Esophagus muscularis mucosa (tissue), 4 donors: ENCODE data around the gene CNTNAP2. TPM values are rescaled to one million over a fixed set of nuclear protein-coding genes. Genes with fewer than 3 reads are reported as not detected.

ENCODE experiments used
- DNase-seq: peaks from one replicate; pipeline ENCODE4 v3.0.0-alpha.2; 2017; ENCODE audit errors: extremely low spot score
- H3K27ac ChIP-seq, 4 donors: fragments of 200-600 bp; sonication (generic); replicated peaks in 1 of 4; 1 replicate in 3 of 4; 2 replicates in 1 of 4; pipeline ENCODE4 v1.5.1; 2016 to 2019; ENCODE audit warnings: mild to moderate bottlenecking in 1 of 4
- H3K27me3 ChIP-seq, 4 donors: fragments of 200-600 bp; sonication (generic); one replicate each; pipeline versions ENCODE4 v1.5.1 to v1.6.0; 2016 to 2019
- H3K36me3 ChIP-seq, 4 donors: fragments of 200-600 bp; sonication (generic); one replicate each; pipeline ENCODE4 v1.5.1; 2016 to 2019
- H3K4me1 ChIP-seq, 4 donors: fragments of 200-600 bp; sonication (generic); one replicate each; pipeline ENCODE4 v1.5.1; 2016 to 2019
- H3K4me3 ChIP-seq, 4 donors: fragments of 200-600 bp; sonication (generic); 1 replicate in 2 of 4; 2 replicates in 2 of 4; pipeline ENCODE4 v1.5.1; 2016 to 2019; ENCODE audit warnings: mild to moderate bottlenecking in 4 of 4, moderate library complexity in 1 of 4
- H3K9me3 ChIP-seq, 4 donors: fragments of 200-600 bp; sonication (generic); 1 replicate in 3 of 4; 2 replicates in 1 of 4; pipeline ENCODE4 v1.5.1; 2016 to 2019
- EP300 ChIP-seq: sonication (generic); formaldehyde crosslinking; IDR thresholded peaks from one replicate; pipeline ENCODE4 v1.6.1; 2017; ENCODE audit warnings: antibody characterized with exemption
- POLR2A ChIP-seq: fragments of 450-650 bp; IDR thresholded peaks from one replicate; pipeline ENCODE4 v1.6.1; 2017; ENCODE audit warnings: antibody characterized with exemption, moderate library complexity, mild to moderate bottlenecking, low read depth
- POLR2AphosphoS5 ChIP-seq, 2 donors: sonication (generic); formaldehyde crosslinking; IDR thresholded peaks; one replicate each; pipeline ENCODE4 v1.6.1; 2017; ENCODE audit warnings: antibody characterized with exemption in 2 of 2
- WGBS: methylation state at CpG from one replicate; pipeline ENCODE4 v1.1.5; 2018; 5-methylcytosine and 5-hydroxymethylcytosine counted together
- intact Hi-C: fragments of 100-400 bp; cut with DNase I; formaldehyde crosslinking; loops from one replicate; pipeline ENCODE4 v1.15.1; 2023
- total RNA-seq, 4 donors: library from RNA; depleted of rRNA; stranded (reverse); fragments of >200 nt; gene quantifications; one replicate each; pipeline versions ENCODE4 v1.1.0 to v1.2.1, GENCODE V29; 2016
- TF ChIP-seq, protein P1 (sequence below), 3 experiments: fragments of 200-600 bp in 2 of 3; fragments of 450-650 bp in 1 of 3; sonication (generic) in 2 of 3; IDR thresholded peaks; one replicate each; pipeline ENCODE4 v1.5.1; 2017 to 2019; ENCODE audit warnings: antibody characterized with exemption in 3 of 3, mild to moderate bottlenecking in 2 of 3, moderate library complexity in 1 of 3

CNTNAP2 gene
- total RNA-seq, 4 donors from 2014 or later, result 1.2 to 2.9 (median 1.9) TPM

DNA sequence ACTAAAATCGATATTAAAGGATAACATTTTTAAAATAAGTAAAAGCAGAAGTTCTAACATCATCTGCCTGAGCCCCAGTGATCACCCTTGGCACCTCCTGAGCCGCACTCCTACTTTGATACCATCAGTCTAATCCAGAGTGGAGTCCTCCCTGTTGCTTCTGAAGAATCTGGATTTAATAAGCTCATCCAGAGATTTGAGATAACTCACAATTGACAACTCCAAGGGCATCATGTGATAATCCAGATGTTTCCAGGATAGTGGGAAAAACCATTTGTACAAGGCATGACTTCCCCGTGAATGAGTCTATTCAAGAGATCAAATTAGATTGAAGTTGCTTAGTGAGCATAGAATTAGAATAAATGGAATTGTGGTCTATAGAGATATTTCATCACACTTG, 1998.2 kb downstream of the CNTNAP2 start:
- Histone ChIP-seq H3K27me3 (no peaks in the 10 kb centered on the region), H3K4me1 (no peaks in the 10 kb centered on the region), H3K9me3 (no peaks in the 10 kb centered on the region), H3K27ac (no peak overlapping the region), H3K36me3 (no peaks in the 10 kb centered on the region), H3K4me3 (no peak overlapping the region)
- 75% methylated on average over 3 of the region's 3 CpGs for WGBS
- intact Hi-C loops, result no loop called here
- no peak for DNase-seq
- TF ChIP-seq EP300 (no peak), POLR2AphosphoS5 (IDR thresholded peaks at IDR 0.05) (no peak), POLR2A (no peak)
- TF ChIP-seq, protein P1, sequence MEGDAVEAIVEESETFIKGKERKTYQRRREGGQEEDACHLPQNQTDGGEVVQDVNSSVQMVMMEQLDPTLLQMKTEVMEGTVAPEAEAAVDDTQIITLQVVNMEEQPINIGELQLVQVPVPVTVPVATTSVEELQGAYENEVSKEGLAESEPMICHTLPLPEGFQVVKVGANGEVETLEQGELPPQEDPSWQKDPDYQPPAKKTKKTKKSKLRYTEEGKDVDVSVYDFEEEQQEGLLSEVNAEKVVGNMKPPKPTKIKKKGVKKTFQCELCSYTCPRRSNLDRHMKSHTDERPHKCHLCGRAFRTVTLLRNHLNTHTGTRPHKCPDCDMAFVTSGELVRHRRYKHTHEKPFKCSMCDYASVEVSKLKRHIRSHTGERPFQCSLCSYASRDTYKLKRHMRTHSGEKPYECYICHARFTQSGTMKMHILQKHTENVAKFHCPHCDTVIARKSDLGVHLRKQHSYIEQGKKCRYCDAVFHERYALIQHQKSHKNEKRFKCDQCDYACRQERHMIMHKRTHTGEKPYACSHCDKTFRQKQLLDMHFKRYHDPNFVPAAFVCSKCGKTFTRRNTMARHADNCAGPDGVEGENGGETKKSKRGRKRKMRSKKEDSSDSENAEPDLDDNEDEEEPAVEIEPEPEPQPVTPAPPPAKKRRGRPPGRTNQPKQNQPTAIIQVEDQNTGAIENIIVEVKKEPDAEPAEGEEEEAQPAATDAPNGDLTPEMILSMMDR (IDR thresholded peaks at IDR 0.05), result no peak

DNA sequence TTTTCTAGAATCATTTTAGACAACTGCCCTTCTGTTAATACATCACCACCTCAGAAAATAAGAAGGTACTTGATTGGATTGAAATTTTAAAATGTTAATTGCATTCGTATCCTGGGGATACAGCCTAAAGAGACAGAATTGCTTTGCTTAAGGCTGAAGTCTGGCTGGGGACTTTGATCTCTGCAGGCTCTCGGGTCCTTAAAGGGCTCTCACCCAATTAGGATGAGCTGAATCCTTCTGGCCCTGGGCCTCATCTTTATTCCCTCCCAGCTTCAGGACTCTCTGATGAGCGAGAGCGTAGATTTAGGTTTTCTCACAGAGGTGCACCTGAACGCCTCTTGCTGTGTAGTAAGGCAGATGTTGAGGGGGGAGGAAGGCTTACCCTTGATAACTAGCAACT, 1998.7 kb downstream of the CNTNAP2 start:
- no peaks in the 10 kb centered on the region for H3K9me3 ChIP-seq
- TF ChIP-seq, protein P1 (IDR thresholded peaks at IDR 0.05), result no peak
- no peak for TF ChIP-seq POLR2A
- TF ChIP-seq POLR2AphosphoS5 (IDR thresholded peaks at IDR 0.05), result no peak
- no peak for TF ChIP-seq EP300
- no peaks in the 10 kb centered on the region for H3K36me3 ChIP-seq
- no peak for DNase-seq
- intact Hi-C loops, result no loop called here
- H3K27me3 ChIP-seq, result no peaks in the 10 kb centered on the region
- no peak overlapping the region for H3K27ac ChIP-seq
- H3K4me1 ChIP-seq, result no peaks in the 10 kb centered on the region
- no peak overlapping the region for H3K4me3 ChIP-seq
- WGBS, result 88% methylated on average over 5 of the region's 5 CpGs

DNA sequence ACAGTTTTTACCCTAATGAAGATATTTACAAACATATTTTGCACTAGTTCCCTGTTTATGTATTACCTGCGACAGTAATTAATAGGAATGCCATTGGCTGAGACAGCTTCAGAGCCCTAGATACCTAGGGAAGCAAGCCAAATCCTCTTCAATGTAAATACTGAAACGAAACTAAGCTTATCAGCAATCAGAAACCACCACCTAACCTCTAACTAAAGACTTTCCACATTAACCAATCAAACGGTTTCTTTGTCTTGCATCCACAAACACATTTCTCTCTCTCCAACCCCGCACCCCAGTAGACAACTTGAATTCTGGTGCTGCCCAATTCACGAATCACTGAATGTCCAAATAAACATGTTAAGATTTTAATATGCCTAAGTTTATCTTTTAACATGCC, 1999.6 kb downstream of the CNTNAP2 start:
- H3K4me1 ChIP-seq, result no peaks in the 10 kb centered on the region
- intact Hi-C loops, result no loop called here
- 66% methylated on average over 5 of the region's 5 CpGs for WGBS

DNA sequence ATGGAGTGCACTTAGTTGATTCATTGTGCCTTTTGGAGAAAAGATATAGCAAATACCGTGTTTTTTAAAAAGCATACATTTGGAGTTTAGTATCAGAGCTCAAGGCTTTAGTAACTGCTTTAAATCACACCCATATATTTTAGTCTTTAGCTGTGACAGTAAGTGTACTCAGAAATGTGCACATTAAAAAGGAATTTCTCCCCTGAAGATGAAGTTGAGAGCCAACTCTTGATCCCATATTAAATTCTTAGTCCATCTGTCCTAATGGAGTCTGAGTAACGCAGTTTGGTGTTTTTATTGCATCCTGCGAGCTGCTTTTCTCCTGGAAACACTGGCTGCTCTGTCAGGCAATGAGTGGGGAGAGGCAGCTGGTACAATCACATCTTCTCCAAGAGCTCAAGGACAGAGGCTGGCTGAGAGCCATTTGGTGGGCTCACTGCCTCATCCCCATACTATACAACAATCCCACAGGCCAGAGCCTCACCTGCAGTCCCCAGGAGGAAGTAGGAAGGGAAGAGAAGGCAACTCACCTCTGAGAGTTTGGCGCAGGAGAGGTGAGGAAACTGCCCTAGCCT, 2000.3 kb downstream of the CNTNAP2 start:
- no peak for TF ChIP-seq POLR2A
- TF ChIP-seq POLR2AphosphoS5 (IDR thresholded peaks at IDR 0.05), result no peak
- TF ChIP-seq EP300, result no peak
- TF ChIP-seq, protein P1 (IDR thresholded peaks at IDR 0.05), result no peak
- Histone ChIP-seq H3K27ac (no peak overlapping the region), H3K4me1 (no peaks in the 10 kb centered on the region), H3K27me3 (no peaks in the 10 kb centered on the region), H3K9me3 (no peaks in the 10 kb centered on the region), H3K4me3 (no peak overlapping the region), H3K36me3 (no peaks in the 10 kb centered on the region)
- intact Hi-C loops, result no loop called here
- WGBS, result 65% methylated on average over 4 of the region's 4 CpGs
- no peak for DNase-seq

More for the DNA sequence above, 1999.6 kb downstream of the CNTNAP2 start:
- Histone ChIP-seq H3K27me3 (no peaks in the 10 kb centered on the region), H3K27ac (no peak overlapping the region), H3K36me3 (no peaks in the 10 kb centered on the region), H3K4me3 (no peak overlapping the region), H3K9me3 (no peaks in the 10 kb centered on the region)
- DNase-seq, result no peak
- no peak for TF ChIP-seq EP300
- no peak for TF ChIP-seq POLR2AphosphoS5 (IDR thresholded peaks at IDR 0.05)
- TF ChIP-seq, protein P1 (IDR thresholded peaks at IDR 0.05), result no peak

DNA sequence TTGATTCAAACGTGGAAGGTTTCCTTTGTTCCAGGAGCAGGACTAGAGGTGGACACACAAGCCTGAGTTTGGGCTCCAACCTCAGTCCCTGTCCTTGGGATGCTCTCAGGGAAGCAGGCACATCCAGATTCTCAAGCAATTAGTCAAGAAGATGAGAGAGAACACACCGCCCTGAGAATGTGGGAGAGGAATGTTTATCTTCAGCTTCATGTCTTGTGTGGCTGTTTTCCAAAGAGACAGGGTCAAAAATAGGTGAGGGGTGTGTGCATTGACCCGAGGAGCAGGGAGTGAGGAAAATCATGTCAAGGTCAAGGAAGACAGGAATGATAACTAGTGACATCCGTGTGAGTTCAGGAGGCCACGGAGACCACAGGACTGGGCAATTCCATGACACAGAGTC, 2001.8 kb downstream of the CNTNAP2 start:
- 56% methylated on average over 5 of the region's 5 CpGs for WGBS

More for the DNA sequence above, 2001.8 kb downstream of the CNTNAP2 start:
- intact Hi-C loops, result no loop called here
- Histone ChIP-seq H3K36me3 (no peaks in the 10 kb centered on the region), H3K4me3 (no peak overlapping the region), H3K27me3 (no peaks in the 10 kb centered on the region), H3K9me3 (no peaks in the 10 kb centered on the region), H3K27ac (no peak overlapping the region), H3K4me1 (no peaks in the 10 kb centered on the region)
- no peak for DNase-seq
- TF ChIP-seq EP300, result no peak
- no peak for TF ChIP-seq POLR2AphosphoS5 (IDR thresholded peaks at IDR 0.05)
- TF ChIP-seq POLR2A, result no peak
- TF ChIP-seq, protein P1 (IDR thresholded peaks at IDR 0.05), result no peak
